GM18868 (cell line): Measurements from ENCODE around the gene RNF19B.
"Not testable (repeated sequence)": the region's sequence is repeated elsewhere in the genome, so short reads cannot be mapped to it uniquely, and the experiment has no call there.

Experiments used
- ATAC-seq: cut with Tn5 transposase; IDR thresholded peaks from one replicate; pipeline ENCODE4 v1.9.1; 2021; ENCODE audit warnings: mild to moderate bottlenecking, moderate library complexity; ENCODE audit not compliant: unreplicated experiment

RNF19B gene

DNA sequence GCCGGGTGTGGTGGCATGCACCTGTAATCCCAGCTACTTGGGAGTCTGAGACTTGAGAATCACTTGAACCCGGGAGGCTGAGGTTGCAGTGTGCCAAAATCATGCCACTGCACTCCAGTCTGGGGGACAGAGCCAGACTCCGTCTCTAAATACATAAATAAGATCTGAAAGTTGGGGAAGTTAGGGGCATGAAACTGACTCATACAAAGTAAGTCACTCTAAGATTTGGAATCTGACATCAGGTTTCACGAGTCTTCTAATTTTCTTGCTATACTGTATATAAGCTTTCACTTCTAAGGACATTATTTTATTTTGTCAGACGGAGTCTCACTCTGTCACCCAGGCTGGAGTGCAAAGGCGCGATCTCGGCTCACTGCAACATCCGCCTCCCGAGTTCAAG is 30.1 kb downstream of the RNF19B start:
- no peak for ATAC-seq

DNA sequence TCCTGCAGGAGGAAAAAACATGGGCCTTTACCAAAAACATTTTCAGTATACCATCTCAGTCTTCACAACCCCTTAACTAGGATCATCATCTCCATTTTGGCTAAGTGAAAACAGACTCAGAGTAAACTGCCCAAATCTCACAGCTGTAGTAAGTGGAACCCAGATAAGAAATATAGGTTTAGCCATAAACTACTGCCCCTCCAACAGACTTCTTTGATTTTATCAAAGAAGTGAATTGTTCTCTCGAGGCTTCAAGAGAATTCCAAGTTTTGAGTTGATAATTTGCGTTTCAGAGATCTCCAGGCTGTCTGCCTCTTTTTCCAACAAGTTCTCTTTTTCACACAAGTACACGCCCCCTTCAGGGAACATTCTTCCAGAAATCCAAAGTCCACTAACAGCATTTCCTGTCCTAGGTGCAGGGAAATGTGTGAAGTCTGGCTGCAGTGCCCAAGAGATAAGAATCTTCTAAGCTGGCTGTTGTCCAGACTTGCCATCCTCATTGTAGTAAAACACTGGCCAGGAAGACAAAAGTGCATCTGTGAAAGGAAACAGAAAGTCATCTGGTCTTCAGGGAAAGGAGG is 30.8 kb downstream of the RNF19B start:
- no peak for ATAC-seq

DNA sequence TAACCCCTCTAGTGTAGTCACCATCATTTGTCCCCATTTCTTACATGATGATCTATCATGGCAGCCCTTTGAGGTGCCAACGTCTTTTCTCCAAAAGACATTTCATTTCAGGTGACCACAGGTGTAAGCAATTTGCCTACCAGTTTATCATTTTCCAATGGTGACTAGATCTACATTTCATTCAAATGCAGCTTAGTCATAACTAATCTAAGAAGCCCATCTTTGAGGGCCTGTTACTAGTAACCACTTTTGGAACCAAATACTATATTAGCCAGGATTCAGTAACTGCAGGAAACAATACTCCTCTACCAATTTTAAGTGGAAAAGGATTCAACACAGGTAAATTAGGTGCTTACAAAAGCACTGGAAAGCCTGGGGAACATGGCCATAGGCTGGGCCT is 32.8 kb downstream of the RNF19B start:
- ATAC-seq: no peak

DNA sequence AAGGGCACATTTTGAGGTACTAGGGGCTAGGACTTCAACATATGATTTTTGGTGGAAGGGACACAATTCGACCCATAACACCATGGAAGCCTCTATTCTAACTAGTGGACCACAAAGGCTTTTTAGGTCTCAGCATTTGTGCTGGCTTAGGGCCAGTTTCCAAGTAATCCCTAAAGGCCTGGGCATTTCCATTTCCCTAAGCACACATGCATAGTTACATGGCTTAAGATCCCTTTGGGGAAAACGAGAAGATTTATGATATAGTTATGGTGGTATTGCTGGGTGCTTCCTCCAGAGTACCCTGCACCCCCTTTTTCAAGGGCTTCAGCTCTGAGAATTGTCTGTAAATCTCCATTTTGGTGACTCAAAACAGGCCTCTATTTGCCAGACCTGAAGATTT is 35.2 kb downstream of the RNF19B start:
- no peak for ATAC-seq

DNA sequence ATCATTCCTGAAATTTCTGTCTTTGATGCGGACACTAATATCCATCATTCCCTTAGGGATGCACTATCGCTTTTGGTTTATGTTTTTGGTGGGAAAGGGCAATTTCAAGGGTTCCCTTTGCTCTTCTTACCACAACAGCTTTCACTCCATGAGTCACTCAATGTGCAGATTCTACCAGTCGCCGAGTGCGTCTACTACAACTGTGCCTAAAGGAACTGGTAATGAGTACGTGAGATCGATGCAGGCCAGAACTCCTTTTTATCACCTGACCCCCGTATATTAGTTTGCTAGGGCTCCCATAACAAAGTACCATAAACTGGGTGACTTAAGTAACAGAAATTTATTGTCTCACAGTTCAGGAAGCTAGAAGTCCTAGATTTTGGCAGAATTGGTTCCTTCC is 35.9 kb downstream of the RNF19B start:
- no peak for ATAC-seq

DNA sequence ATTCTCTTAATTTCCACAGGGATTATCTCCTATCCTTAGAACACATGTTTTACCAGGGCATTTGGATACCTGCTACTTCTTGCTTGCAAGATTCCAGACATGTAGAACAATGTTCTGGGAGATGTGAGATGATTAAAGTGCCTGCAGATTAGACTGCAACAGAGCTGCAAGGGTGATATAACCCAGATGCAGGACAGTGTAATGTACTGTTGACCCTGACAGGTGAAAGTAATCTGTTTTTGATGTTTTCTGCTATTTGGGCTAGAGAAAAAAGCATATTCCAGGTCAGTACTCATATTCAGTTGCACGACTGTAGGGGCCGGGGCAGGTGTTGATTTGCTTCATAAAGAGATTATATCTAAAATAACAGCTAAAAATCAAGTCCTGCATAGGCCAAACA is 36.3 kb downstream of the RNF19B start:
- no peak for ATAC-seq

DNA sequence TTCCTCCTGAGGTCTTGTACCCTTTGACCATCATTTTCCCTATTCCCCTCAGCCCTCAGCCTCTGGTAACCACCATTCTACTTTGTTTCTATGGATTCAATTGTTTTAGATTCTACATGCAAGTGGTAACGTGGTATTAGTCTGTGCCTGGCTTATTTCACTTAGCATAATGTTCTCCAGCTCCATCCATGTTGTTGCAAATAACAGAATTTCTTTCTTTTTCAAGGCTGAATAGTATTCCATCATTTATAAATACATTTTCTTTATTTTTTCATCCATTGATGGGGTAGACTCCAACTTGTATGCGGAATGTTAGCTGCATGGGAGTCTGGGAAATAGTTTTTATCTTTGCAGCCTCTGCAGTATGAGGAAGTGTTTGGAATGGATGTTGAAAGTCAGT is 37.2 kb downstream of the RNF19B start:
- ATAC-seq: no peak

DNA sequence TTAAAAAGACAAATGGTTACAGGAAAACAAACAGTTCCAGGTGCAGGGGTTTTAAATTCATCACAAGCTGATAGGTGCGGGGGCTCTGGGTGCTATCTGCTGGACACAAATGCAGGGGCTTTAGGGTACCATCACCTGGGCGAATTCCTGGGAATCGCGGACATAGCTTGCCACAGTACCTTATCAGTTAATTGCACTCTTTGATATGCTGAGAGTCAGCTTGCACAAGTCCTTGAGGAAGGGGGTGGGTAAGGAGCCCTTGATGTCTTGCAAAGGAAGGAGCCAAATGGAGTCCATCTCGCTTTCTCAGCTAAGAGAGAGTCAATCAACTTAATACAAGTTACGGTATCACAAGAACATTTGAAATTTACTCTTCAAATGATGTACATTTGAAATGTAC is 38.0 kb downstream of the RNF19B start:
- no peak for ATAC-seq

DNA sequence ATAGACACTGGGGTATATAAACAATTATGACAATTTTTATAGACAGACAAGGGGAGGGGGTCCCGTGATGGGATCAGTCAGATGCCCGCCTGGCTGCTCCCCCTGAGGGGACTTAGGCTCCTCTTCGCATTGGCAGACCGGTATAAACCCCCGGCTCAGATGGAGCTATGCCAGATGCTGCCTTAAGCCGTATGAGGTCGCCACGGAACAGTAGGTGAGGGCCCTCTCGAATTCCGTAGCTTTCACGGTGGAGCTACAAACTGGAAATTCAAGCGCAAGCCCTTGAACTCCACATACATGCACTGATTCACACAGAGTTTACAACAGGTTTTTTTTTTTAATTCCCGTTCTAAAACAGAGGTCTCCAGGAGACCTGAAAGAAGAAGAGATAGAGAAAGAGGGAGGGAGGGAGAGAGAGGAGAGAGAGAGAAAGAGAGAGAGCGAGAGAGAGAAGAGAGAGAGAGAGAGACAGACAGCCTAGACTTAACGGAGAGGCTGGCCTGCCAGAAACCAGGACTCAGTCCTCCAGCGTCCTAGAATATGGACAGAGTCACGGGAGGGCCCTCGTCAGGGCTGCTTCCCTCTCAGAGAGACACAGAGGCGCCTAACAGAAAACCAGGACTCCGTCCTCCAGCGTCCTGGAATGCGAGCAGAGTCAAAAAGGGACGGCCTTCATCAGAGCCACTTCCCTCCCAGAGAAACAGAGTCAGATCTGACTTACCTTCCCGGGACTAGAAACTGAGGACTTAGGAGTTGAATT is 39.0 kb downstream of the RNF19B start:
- no peak for ATAC-seq

DNA sequence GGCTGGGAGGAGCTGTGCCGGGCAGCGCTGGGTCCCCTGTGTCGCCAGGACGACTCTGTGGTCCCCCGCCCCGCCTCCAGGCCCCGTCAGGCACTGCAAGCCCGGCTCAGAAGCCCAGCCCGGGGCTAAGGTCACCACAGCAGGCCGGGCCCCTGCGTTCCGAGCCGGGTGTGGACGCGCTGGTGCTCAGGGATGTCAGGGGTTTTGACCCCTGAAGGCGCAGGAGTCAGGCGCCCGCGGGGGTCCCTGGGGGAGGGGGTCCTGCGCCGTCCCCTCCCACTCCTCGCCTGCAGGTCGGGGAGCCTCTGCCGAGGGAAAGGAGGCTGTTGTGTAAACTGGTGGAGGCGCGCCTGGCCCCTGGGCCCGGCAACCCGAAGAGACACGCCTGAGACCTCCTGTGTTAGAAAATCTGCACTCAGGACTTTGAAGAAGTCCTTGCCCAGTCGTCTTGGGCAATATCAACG is 39.7 kb downstream of the RNF19B start:
- no peak for ATAC-seq

DNA sequence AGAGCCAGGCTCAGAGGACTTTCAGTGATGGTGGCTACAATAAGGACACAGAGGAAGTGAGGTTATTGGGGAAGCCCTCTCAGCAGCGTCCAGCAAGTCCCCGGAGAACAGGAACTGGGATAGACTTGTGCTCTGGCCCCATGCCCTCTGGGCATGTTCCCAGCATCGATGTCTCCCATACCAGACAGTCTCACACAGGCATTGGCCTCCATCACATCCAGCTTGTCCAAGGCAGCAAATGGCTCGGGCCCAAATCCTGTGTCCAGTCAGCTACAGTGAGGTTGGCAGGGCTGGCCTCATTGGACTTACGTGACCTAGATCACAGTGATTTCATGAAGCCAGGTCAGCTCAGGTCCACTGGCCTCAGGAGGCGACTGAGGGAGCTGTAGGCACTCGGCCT is 43.8 kb downstream of the RNF19B start:
- ATAC-seq: no peak

DNA sequence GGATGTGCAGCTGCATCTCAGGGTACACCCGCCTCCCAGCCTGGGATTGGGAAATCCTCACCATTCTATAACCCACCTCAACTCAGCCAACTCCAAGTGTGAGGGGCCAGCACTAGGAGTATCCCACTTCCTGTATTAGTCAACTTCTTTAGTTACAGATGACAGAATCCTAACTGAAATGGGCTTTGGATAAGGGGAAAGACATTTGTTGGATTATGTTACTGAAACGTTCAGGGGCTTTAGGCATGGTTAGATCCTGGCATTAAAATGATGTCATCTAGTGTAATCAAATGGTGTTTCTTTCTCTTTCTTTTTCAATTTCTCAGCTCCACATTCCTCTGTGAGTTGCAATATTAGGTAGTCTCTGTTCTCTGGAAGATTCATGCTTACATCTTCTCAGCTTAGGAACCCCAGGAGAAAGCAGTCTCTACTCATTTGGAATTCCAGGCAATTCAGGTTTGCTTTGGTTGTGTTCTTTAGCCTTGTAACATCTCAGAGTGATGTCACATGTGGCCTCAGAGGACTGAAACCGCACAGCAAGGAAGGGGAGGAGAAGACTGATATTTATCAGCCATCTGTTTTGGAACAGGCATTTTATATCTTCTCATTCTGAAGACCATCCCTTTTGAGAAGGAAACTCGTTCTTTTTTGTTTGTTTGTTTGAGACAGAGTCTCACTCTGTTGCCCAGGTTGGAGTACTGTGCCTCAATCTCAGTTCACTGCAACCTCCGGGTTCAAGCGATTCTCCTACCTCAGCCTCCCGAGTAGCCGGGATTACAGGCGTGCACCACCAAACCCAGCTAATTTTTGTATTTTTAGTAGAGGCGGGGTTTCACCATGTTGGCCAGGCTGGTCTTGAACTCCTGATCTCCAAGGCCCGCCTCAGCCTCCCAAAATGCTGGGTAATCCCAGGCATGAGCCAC is 44.5 kb downstream of the RNF19B start:
- no peak for ATAC-seq

DNA sequence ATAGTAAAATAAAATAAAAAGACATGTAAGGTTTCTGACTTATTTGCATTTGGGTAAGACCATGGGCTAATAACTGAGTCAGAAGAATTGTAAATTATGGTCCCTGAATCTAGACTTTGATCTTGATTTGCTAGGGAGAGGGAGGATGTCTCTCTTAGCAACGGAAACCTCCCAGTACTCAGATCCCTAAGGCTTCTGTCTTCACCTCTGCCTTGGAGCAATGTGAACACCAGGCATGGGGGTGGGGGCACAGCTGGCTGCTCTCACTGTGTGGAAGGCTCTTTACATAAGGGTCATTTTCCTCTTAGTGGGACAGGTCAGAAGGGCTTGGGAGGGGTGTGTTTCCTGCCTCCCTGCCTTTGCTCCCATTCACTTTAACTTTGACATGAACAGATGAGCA is 46.4 kb downstream of the RNF19B start:
- no peak for ATAC-seq

DNA sequence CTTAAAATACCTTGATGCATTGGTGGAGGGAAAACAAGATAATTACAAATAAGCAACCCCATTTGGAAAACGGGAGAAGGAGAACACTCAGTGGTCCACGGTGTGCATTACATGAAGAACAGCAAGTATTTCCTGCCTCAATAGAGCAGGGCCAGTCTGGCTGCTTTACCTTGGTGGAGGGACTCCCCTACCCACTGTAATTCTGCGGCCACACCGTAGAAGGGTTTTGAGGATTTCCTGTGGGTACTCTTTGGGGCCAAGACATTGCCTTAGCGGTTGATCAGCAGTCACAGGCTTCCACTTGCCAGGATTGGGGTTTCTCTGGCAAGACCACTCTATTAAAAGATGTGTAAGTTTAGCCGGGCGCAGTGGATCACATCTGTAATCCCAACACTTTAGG is 47.1 kb downstream of the RNF19B start:
- ATAC-seq: no peak

DNA sequence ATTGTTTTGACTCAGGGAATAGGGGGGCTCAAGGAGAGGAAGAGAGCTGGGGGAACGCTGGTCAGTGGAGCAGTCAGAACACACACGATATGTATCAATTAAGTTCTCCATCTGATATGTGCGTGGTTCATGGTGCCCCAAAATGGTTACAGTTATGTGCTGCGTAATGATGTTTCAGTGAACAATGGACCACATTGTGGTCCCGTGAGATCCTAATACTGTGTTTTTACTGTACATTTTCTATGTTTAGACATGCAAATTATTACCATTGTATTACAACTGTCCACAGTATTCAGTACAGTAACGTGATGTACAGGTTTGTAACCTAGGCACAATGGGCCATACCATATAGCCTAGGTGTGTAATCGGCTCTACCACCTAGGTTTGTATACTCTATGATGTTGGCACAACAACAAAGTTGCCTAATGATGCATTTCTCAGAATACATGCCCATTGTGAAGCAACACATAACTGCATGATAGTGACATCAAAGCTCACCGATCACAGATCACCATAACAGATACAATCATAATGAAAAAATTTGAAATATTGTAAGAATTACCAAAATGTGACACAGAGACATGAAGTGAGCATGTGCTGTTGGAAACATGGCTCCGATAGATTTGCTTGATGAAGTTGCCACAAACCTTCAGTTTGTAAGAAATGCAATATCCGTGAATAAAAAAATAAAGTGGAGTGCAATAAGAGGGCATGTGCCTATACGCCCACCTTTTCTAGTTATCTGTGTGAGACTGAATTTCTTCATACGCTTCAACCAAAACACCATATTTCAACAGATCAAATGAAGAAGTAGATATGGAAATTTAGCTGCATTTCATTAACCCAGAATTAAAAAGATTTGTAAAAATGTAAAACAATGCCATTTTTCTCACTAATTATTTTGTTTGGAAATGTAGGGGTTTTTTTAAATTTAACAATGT is 48.6 kb downstream of the RNF19B start:
- ATAC-seq: no peak

DNA sequence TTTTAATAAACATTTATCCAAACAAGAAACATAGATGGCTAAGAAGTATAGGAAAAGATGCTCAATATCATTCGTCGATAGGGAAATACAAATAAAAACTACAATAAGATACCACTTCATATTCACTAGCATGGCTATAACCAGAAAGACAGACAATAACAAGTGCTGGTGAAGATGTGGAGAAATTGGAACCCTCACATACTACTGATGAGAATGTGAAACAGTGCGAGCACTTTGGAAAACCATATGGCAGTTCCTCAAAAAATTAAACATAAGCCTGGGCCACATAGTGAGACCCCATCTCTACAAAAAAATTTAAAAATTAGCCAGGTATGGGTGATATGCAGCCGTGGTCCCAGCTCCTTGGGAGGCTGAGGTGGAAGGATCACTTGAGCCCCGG is 54.3 kb downstream of the RNF19B start:
- ATAC-seq: no peak

DNA sequence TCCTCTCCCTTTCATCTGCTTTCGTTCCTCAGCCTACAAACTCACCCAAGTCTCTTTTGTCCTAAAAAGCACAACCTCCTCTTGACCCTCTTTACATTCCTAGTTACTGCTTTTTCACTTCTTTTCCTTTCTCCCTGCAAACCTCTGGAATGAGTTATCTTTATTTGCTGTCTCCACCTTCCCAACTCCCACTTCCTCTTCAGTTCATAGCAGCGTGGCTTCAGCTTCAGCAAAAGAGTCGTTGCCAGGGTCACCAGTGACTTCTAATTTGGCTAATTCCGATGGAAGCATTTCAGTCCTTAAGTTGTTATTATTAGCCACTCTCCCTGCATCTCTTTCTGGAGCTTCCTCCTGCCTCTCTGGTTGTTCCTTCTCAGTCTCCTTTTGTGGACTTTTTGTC is 57.2 kb downstream of the RNF19B start:
- ATAC-seq: no peak

DNA sequence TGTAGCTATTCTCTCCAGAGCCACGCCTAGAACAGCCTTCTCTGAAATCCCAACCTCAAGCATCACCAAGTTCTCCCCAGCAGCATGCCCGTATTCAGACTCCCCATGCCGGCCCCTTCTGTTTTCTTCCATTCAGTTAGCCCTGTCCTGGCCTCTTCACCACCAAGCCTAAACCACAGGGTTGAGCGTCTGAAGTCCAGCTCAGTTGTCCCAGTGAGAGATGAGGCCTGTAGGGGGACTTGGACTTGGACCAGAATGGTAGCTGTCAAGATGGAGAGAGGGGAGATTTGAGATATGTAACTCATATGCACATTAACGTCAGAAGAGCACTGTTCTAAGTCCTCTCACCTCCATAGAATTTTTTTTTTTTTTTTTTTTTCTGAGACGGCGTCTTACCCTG is 58.0 kb downstream of the RNF19B start:
- no peak for ATAC-seq

DNA sequence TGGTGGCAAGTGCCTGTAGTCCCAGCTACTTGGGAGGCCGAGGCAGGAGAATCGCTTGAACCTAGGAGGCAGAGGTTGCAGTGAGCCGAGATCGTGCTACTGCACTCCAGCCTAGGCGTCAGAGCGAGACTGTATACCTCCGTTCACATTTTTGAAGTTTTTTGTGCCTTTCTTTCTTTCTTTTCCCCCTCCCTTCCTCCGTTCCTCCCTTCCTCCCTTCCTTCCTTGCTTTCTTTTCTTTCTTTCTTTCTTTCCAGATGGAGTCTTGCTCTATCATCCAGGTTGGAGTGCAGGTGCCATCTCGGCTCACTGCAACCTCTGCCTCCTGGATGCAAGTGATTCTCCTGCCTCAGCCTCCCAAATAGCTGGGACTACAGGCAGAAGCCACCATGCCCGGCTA is 59.0 kb downstream of the RNF19B start:
- not testable (repeated sequence) for ATAC-seq

DNA sequence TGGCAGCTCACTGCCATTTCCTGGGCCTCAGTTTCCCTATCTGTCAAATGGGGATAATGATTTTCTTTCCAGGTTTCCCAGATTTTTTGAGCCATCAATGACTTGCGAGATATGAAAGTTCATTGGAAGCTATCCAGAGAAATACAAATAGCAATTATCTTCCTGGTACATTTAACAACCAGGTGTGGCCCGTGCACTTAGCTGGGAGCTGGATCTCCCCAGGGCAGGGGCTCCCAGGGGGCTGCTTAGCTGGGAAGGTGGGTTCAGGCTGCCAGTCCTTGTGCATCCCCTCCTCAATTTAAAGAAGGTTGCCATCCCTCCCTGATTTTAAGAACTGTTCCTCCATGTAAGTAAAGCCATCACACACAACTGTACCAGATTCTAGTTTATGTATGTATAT is 59.8 kb downstream of the RNF19B start:
- no peak for ATAC-seq
